ENCODE data around the gene KAT2B.

DNA sequence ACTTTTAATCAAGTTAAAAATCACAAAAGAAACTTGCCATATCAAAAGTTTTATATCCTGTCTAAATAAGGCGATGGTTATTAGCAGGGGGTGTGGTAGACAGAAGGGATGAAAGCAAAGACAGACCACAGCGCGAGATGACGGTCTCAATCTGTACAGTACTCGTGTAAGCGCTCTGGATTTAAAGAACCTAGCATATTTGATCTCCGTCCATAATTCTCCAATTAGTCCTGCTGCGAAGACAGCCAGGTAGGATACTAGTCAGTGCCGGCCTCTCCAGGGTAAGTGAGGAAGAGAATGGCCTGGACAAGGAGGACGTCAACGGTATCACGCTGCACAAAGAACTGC lies 145.1 kb downstream of the KAT2B start:
- TF ChIP-seq, protein P1, sequence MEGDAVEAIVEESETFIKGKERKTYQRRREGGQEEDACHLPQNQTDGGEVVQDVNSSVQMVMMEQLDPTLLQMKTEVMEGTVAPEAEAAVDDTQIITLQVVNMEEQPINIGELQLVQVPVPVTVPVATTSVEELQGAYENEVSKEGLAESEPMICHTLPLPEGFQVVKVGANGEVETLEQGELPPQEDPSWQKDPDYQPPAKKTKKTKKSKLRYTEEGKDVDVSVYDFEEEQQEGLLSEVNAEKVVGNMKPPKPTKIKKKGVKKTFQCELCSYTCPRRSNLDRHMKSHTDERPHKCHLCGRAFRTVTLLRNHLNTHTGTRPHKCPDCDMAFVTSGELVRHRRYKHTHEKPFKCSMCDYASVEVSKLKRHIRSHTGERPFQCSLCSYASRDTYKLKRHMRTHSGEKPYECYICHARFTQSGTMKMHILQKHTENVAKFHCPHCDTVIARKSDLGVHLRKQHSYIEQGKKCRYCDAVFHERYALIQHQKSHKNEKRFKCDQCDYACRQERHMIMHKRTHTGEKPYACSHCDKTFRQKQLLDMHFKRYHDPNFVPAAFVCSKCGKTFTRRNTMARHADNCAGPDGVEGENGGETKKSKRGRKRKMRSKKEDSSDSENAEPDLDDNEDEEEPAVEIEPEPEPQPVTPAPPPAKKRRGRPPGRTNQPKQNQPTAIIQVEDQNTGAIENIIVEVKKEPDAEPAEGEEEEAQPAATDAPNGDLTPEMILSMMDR (IDR thresholded peaks at IDR 0.05): no peak
- TF ChIP-seq POLR2A (IDR thresholded peaks at IDR 0.05): no peak

Measured in thyroid gland (tissue), 4 donors.